ENCODE measurements around the gene NCOR1. TPM values are rescaled to one million over a fixed set of nuclear protein-coding genes. Genes with fewer than 3 reads are reported as not detected.
A peak's percentile ranks its signal among the peaks of the same experiment; 100 is the strongest.

NCOR1 gene
- total and polyA plus RNA-seq, 9 of the 15 experiments (the other 6 are each of a cell fraction or from before 2014, with no cell fraction given): 20.2 to 66.5 (median 50.9) TPM

GRCh38 chr17:15999974-16000827 is 215.1 kb downstream of the NCOR1 start (continued):
- TF ChIP-seq REST (IDR thresholded peaks at IDR 0.05; ENCODE audit: borderline replicate concordance): no peak
- no peak for TF ChIP-seq REST (CRISPR knock-in tag; IDR thresholded peaks at IDR 0.05; ENCODE audit: low read depth)
- TF ChIP-seq CBFA2T2 (conservative IDR thresholded peaks at IDR 0.05): no peak
- peak; percentile 59; the same call in 1 of the 2 replicates for TF ChIP-seq ZBTB40 (IDR thresholded peaks at IDR 0.05)
- TF ChIP-seq ZBTB40 (CRISPR knock-in tag; IDR thresholded peaks at IDR 0.05): no peak
- peak; percentile 11; the same call in 1 of the 2 replicates for TF ChIP-seq NFIC (IDR thresholded peaks at IDR 0.05)
- 0 out of 2 replicates have a peak, but pooled peaks have one; percentile 23 for TF ChIP-seq FOSL1 (tag; conservative IDR thresholded peaks at IDR 0.05)
- no peak for TF ChIP-seq ZC3H8 (IDR thresholded peaks at IDR 0.05)
